Mucosa of gallbladder (tissue), 1 donor: ENCODE data around the gene AGR2. TPM values are rescaled to one million over a fixed set of nuclear protein-coding genes. Genes with fewer than 3 reads are reported as not detected.

Experiments
- total RNA-seq: library from RNA; stranded (reverse); gene quantifications from one replicate; pipeline ENCODE4 v1.2.1, GENCODE V29; 2021
- donor health status: DM: no; HTN: no; CAD: no.

AGR2 gene
- total RNA-seq, 1 donor from 2014 or later: 979 TPM

Other genes with a start within 250 kb of the AGR2 start
- gene ANKMY2, start 159.2 kb downstream of the AGR2 start, total RNA-seq: 28.0 TPM
- gene BZW2, start 158.8 kb downstream of the AGR2 start, total RNA-seq: 24.2 TPM
- gene TSPAN13, start 51.2 kb downstream of the AGR2 start, total RNA-seq: 118 TPM
- gene AGR3, start 77.0 kb upstream of the AGR2 start, total RNA-seq: 50.9 TPM